T-helper 1 cell treated with Interleukin-12 subunit alpha and Interleukin-12 subunit beta and Interleukin-4 antibody, amounts not matched to agents 30 ng/mL and 1 ng/mL, for 36 hours (primary cell): ENCODE measurements around the gene NCOA3. TPM values are rescaled to one million over a fixed set of nuclear protein-coding genes. Genes with fewer than 3 reads are reported as not detected.

Experiments used
- intact Hi-C: fragments of 100-400 bp; cut with micrococcal nuclease; formaldehyde crosslinking; loops from one replicate; pipeline ENCODE4 v1.15.1; 2024
- total RNA-seq: library from RNA; stranded (reverse); gene quantifications from 2 replicates; pipeline ENCODE4 v1.2.3, GENCODE V29; 2022

The NCOA3 gene
- total RNA-seq, 1 donor from 2014 or later, result 151 TPM

- intact Hi-C loops, result loop anchor here (5.0 to 10.0 kb wide), 3 partner anchors 103 to 1775 kb away; partner anchors contain the start of genes CSE1L and ZNFX1
These were observed 1.6 kb upstream of the NCOA3 start for GRCh38 chr20:47500082-47500481.

- intact Hi-C loops, result loop anchor here (5.0 to 10.0 kb wide), 3 partner anchors 103 to 1774 kb away; partner anchors contain the start of genes CSE1L and ZNFX1
These were observed 1.1 kb upstream of the NCOA3 start for GRCh38 chr20:47500554-47500953.

DNA sequence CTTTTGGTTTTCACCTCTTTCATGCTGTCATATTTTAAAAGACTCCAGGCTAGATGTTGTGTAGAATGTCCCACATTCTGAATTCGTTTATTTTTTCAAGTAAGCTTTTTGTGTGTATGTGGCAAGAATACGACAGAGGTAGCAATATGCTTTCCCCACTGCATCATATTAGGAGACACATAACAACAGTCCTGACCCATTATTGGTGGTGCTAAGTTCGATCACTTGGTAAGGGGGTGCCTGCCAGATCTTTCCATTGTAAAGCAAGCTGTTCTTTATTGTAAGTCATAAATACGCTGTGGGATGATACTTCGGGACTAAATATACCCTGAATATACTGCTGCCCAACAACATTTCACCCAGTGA lies 588 bp upstream of the NCOA3 start:
- intact Hi-C loops, result loop anchor here (1.0 to 10.0 kb wide), 8 partner anchors 8 to 1774 kb away; partner anchors contain the start of genes CSE1L, ZMYND8 and ZNFX1

- intact Hi-C loops, result loop anchor here (1.0 to 10.0 kb wide), 7 partner anchors 29 to 1772 kb away; partner anchors contain the start of genes CSE1L and ZNFX1
These were observed 868 bp downstream of the NCOA3 start for GRCh38 chr20:47502271-47503239.

DNA sequence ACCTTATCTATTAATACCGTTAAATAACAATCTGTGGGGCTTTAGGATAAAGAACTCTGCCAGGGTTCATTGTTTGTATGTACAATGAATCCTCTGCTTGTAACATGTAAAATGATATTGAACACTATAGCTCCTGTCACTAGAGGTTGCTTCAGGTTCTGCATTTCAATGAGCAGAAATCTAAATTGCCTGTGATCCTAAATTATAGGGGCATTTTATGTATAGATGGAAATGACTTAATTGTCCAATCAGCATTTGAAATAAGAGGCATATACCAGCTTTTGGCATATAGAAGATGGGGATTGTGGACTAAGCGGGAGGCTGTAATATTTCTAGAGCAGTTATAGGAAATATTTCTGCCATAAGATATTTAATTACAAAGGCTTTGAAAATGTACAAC lies 2.0 kb downstream of the NCOA3 start:
- intact Hi-C loops, result loop anchor here (1.0 to 10.0 kb wide), 7 partner anchors 30 to 1771 kb away; partner anchors contain the start of genes CSE1L and ZNFX1

DNA sequence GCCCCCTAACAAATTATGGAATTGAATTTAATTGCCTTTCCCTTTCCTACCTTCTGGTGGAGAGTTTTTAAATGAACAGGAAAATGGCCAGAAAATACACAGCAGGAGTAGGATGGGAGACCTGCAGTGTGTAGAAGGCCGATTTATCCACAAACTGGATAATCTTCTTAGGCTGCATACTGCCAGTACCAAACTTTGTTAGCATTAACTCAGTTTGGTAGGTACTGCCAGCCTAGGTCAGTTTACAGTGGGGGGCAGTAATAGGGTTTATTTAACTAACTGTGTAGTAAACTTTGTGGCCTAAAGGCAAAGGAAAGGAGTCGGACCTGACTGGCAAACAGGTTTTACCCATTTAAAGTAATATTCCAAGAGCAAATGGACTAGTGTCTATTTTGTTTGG lies 4.6 kb downstream of the NCOA3 start:
- intact Hi-C loops, result loop anchor here (10.0 kb wide), 1 partner anchor 1768 kb away; the partner anchor contains the start of gene ZNFX1

DNA sequence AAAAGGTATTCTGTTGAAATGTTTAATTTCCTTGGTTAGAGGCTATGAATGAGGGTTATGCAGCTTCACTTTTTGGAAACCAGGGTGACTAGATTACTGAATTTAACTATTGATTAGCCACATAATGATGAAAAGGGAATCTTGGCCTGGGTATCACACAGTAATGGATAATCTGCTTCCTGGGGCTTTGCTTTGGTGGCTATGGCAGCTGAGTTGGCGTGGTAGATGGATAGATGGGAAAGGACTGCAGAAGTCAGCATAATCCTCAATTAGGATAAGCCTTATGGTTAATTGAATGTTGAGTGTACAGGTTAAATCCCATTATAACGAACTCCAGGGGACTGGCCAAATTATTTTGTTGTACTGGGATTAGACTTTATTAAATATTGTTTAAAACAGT lies 5.2 kb downstream of the NCOA3 start:
- intact Hi-C loops, result loop anchor here (10.0 kb wide), 1 partner anchor 1768 kb away; the partner anchor contains the start of gene ZNFX1

- intact Hi-C loops, result loop anchor here (10.0 kb wide), 1 partner anchor 1767 kb away; the partner anchor contains the start of gene ZNFX1
These were observed 5.7 kb downstream of the NCOA3 start for GRCh38 chr20:47507275-47507981.

DNA sequence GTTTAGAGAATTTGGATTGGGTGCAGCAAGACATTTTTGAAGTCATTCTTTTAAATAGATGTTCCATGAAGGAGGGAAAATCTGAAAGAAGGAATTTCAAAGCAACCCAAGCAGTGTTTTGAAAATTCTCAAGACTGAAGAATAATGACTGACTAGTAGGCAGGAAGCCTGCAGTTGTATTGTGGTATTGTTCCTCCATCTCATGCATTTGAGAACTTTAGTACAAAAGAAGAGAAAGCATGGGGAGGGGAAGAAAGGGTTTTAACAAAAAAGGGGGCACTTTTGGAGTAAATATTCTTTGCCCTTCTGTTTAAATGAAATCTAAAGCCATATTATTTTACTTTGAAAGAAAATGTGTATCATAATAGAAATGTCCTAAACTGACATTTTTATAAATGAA lies 6.6 kb downstream of the NCOA3 start:
- intact Hi-C loops, result loop anchor here (10.0 kb wide), 1 partner anchor 1767 kb away; the partner anchor contains the start of gene ZNFX1

DNA sequence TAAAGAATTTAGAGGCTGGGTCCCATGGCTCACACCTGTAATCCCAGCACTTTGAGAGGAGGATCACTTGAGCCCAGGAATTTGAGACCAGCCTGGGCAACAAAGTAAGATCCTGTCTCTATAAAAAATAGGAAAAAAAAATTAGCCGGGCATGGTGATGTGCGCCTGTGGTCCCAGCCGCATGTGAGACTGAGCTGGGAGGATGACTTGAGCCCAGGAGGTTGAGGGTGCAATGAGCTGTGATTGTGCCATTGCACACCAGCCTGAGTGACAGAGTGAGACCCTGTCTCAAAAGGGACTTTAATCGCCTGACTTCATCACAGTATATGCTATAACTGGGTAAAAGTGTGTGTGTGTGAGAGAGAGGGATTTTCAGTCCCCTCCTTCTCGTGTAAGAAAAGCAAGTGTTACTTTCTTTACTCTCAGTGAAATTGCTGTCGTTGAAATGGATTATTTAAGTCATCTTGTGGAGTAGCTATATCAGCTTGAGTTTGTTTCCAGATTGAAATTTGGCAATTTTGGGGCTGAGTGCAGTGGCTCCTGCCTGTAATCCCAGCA lies 7.5 kb downstream of the NCOA3 start:
- intact Hi-C loops, result loop anchor here (10.0 kb wide), 1 partner anchor 1766 kb away; the partner anchor contains the start of gene ZNFX1

GRCh38 chr20:47509685-47510084 lies 8.0 kb downstream of the NCOA3 start:
- intact Hi-C loops, result loop anchor here (10.0 kb wide), 1 partner anchor 1765 kb away; the partner anchor contains the start of gene ZNFX1

DNA sequence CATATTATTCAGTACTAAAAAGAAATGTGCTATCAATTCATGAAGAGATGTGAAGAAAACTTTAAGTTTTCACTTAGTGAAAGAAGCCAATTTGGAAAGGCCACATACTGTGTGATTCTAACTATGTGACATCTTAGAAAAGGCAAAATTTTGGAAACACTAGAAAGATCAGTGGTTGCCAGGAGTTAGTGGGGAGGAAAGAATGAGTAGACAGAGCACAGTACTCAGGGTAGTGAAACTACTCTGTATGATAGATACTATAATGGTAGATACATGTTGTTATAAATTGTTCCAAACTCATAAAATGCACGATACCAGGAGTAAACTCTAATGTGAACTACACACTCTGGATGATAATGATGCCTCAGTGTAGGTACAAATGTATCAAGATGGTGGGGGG lies 14.2 kb downstream of the NCOA3 start:
- intact Hi-C loops, result no loop called here

GRCh38 chr20:47521059-47521808 lies 19.5 kb downstream of the NCOA3 start:
- intact Hi-C loops, result no loop called here

- intact Hi-C loops, result no loop called here
These were observed 22.5 kb downstream of the NCOA3 start for GRCh38 chr20:47524015-47524784.

- intact Hi-C loops, result no loop called here
These were observed 25.5 kb downstream of the NCOA3 start for GRCh38 chr20:47527004-47527800.

GRCh38 chr20:47529840-47530239 lies 28.2 kb downstream of the NCOA3 start:
- intact Hi-C loops, result no loop called here

DNA sequence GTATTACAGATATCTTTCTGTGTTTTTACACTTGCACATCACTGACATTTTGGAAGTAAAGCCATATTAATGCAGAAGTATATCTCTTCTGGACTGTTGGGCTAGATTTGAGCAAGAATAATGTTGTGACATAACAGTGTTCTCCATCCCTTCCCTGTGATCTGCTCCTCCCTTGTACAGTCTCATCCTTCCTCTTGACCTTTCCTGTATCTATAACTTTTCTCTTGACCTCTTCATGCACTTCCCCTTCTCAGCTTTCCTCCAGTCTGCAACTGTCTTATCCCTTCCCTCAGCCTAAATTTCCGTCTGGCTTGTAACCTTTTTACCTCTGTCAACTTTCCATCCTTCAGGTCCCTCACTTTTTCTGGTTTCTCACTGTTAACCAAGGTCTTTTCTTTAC lies 29.8 kb downstream of the NCOA3 start:
- intact Hi-C loops, result no loop called here

- intact Hi-C loops, result no loop called here
These were observed 30.3 kb downstream of the NCOA3 start for GRCh38 chr20:47532002-47532401.
